ENCODE data around the gene MITF. TPM values are rescaled to one million over a fixed set of nuclear protein-coding genes. Genes with fewer than 3 reads are reported as not detected.

Gene MITF
- total and polyA plus RNA-seq, 2 of the 4 experiments (the other 2 are of a cell fraction), result 6.5 to 16.7 TPM

DNA sequence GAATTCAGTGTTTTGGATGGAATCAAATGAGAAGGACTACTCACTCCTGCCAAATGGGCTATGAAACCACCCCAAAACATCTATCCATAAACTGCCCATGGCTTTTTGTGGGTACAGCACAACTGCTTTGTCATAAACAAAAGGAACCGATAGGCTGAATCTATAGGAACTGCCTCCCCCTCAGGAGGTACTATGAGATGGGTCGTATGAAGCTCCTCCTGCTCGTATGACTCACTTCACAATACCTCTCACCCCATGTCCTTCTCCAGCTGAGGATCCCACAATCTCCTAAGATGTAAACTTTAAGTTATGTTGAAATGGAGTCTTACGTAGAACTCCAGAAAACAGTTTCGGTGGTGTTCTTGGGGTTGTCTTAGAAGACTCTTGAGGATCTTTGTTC lies 130.4 kb downstream of the MITF start:
- dilution Hi-C loops (cut with HindIII; ENCODE audit: low sequenced_read_pairs, unreplicated experiment), result no loop called here
- WGBS, 2 experiments (ENCODE audit: extremely low coverage in 2 of 2, insufficient read length in 1 of 2), result no CpG with 5 or more reads among the region's 5 CpGs
- CTCF ChIA-PET, result interaction anchor here (0.6 to 1.9 kb wide), 3 partner anchors 14 to 187 kb away, joined by 3 to 6 read pairs (median 3); no protein-coding TSS in a partner anchor

More for the DNA sequence above, 130.4 kb downstream of the MITF start:
- H3K4me2 ChIP-seq (ENCODE audit: low read depth, low read length), result peak overlapping the region; percentile 29; the same call in 1 of the 2 replicates
- H2BK20ac ChIP-seq (ENCODE audit: low read depth, low read length), result peak overlapping the region; percentile 88
- H3K27me3 ChIP-seq (ENCODE audit: control insufficient read depth, insufficient read depth, low read length), result no peaks in the 10 kb centered on the region
- H2AK5ac ChIP-seq (ENCODE audit: low read depth, low read length), result peak overlapping the region; percentile 96
- DNase-seq, result peak; percentile 98
- H3K79me1 ChIP-seq (ENCODE audit: low read depth in 1 of 2, low read length in 2 of 2), result peaks cover 38 to 58% of the 10 kb centered on the region in 2 experiments
- H3K18ac ChIP-seq (ENCODE audit: low read depth, low read length), result peak overlapping the region; percentile 100
- TF ChIP-seq CTCF (conservative IDR thresholded peaks at IDR 0.05; ENCODE audit: low read depth, low read length) (no peak), MXI1 (IDR thresholded peaks at IDR 0.05; ENCODE audit: borderline replicate concordance, low read depth, low read length) (no peak), MAZ (IDR thresholded peaks at IDR 0.05; ENCODE audit: borderline replicate concordance, low read depth, low read length) (peak; percentile 43; the same call in 1 of the 2 replicates), FOS (IDR thresholded peaks at IDR 0.05; ENCODE audit: low read depth, low read length) (peak; percentile 68), CEBPB (IDR thresholded peaks at IDR 0.05; ENCODE audit: low read depth, low read length) (peak; percentile 51; the same call in 1 of the 2 replicates), RFX5 (IDR thresholded peaks at IDR 0.05; ENCODE audit: low read depth, low read length) (peak; percentile 81)
- TF ChIP-seq, protein P1, sequence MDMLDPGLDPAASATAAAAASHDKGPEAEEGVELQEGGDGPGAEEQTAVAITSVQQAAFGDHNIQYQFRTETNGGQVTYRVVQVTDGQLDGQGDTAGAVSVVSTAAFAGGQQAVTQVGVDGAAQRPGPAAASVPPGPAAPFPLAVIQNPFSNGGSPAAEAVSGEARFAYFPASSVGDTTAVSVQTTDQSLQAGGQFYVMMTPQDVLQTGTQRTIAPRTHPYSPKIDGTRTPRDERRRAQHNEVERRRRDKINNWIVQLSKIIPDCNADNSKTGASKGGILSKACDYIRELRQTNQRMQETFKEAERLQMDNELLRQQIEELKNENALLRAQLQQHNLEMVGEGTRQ (IDR thresholded peaks at IDR 0.05; ENCODE audit: low read depth, low read length), result no peak
- peak overlapping the region; percentile 99 for H2BK5ac ChIP-seq (ENCODE audit: low read depth, low read length, poor library complexity, severe bottlenecking)
- H3K4me3 ChIP-seq (ENCODE audit: insufficient read depth, low read depth, low read length), result no peak overlapping the region
- H4K91ac ChIP-seq (ENCODE audit: insufficient read depth, low read depth, low read length), result peak overlapping the region; percentile 100
- POLR2A ChIA-PET (ENCODE audit: unreplicated experiment), result no interaction called here
- H2BK15ac ChIP-seq (ENCODE audit: low read depth, low read length), result peak overlapping the region; percentile 98; the same call in 2 of the 3 replicates
- H3K4ac ChIP-seq (ENCODE audit: low read depth, low read length), result peak overlapping the region; percentile 93
- peak overlapping the region; percentile 93 for H3K56ac ChIP-seq (ENCODE audit: extremely low read depth, insufficient read depth, low read length)
- H3K9ac ChIP-seq (ENCODE audit: low read depth, low read length), result peak overlapping the region; percentile 51; the same call in 1 of the 2 replicates
- H3K36me3 ChIP-seq (ENCODE audit: control insufficient read depth, insufficient read depth, low read length), result no peaks in the 10 kb centered on the region
- peak overlapping the region; percentile 74 for H3K14ac ChIP-seq (replicated peaks; ENCODE audit: low read depth, low read length)
- intact Hi-C loops (cut with micrococcal nuclease) (loop anchor here (5.0 to 10.0 kb wide), 2 partner anchors 78 to 785 kb away; partner anchors contain the start of genes ARL6IP5 and UBA3), in situ Hi-C loops (cut with MboI; ENCODE audit: low sequenced_read_pairs) (no loop called here)
- H4K8ac ChIP-seq (ENCODE audit: low read depth in 2 of 2, low read length in 2 of 2), result peak overlapping the region; percentile 89 to 97
- peak overlapping the region; percentile 65 for H3K23ac ChIP-seq (ENCODE audit: low read depth, low read length)
- peak; percentile 74 for ATAC-seq (ENCODE audit: low read depth)
- H4K5ac ChIP-seq (ENCODE audit: low read depth, low read length), result peak overlapping the region; percentile 99
- H3K9me1 ChIP-seq (ENCODE audit: insufficient read depth, low read length), result peaks cover 17% of the 10 kb centered on the region
- peak overlapping the region; percentile 95 for H2BK120ac ChIP-seq (ENCODE audit: low read depth, low read length)
- H2AFZ ChIP-seq (replicated peaks; ENCODE audit: low read length, poor library complexity), result peak overlapping the region; percentile 60
- peaks cover 37% of the 10 kb centered on the region for H3K4me1 ChIP-seq (ENCODE audit: control insufficient read depth, insufficient read depth, low read length)
- no TSS peak for BruUV-seq (replicated peaks)
- H3K9me3 ChIP-seq (ENCODE audit: control insufficient read depth, insufficient read depth, low read length), result no peaks in the 10 kb centered on the region
- peak overlapping the region; percentile 99 for H3K27ac ChIP-seq (ENCODE audit: insufficient read depth, low read length)
- H2AK9ac ChIP-seq (replicated peaks; ENCODE audit: low read depth, low read length, poor library complexity), result peak overlapping the region; percentile 35
- H4K20me1 ChIP-seq (ENCODE audit: insufficient read depth, low read length), result no peaks in the 10 kb centered on the region

Data from IMR-90 (cell line).